Neuronal stem cell (in vitro differentiated cells): ENCODE data around the gene WWTR1.

Experiments used
- DNase-seq: peaks from one replicate; pipeline ENCODE4 v3.0.0-alpha.2; 2013; ENCODE audit warnings: low spot score
- H2AFZ ChIP-seq: one replicate; pipeline ENCODE4 v1.6.1; 2013; ENCODE audit warnings: mild to moderate bottlenecking, low read length, inconsistent platforms
- H2AK5ac ChIP-seq: 2 replicates; pipeline ENCODE4 v1.6.1; 2013; ENCODE audit warnings: low read depth, mild to moderate bottlenecking, inconsistent platforms, low read length, moderate library complexity, mixed read lengths
- H2BK120ac ChIP-seq: 2 replicates; pipeline ENCODE4 v1.6.1; 2013; ENCODE audit warnings: low read depth, mild to moderate bottlenecking, inconsistent platforms, low read length, moderate library complexity, mixed read lengths
- H2BK12ac ChIP-seq: one replicate; pipeline ENCODE4 v1.6.1; 2013; ENCODE audit warnings: low read length, inconsistent platforms
- H2BK15ac ChIP-seq: 2 replicates; pipeline ENCODE4 v1.6.1; 2013; ENCODE audit warnings: mild to moderate bottlenecking, low read length, inconsistent platforms, mixed read lengths
- H2BK5ac ChIP-seq: one replicate; pipeline ENCODE4 v1.6.1; 2013; ENCODE audit warnings: inconsistent platforms, mild to moderate bottlenecking, low read length, moderate library complexity
- H3K14ac ChIP-seq: one replicate; pipeline ENCODE4 v1.6.1; 2013; ENCODE audit warnings: low read length, inconsistent platforms
- H3K18ac ChIP-seq: 2 replicates; pipeline ENCODE4 v1.6.1; 2013; ENCODE audit warnings: low read length, inconsistent platforms
- H3K23ac ChIP-seq: 2 replicates; pipeline ENCODE4 v1.6.1; 2013; ENCODE audit warnings: low read depth, mild to moderate bottlenecking, mixed read lengths, low read length, inconsistent platforms; ENCODE audit not compliant: poor library complexity
- H3K27ac ChIP-seq: replicated peaks from 3 replicates; pipeline ENCODE4 v1.5.1; 2013; ENCODE audit warnings: low read length, inconsistent platforms
- H3K27me3 ChIP-seq, 3 experiments: 2 replicates each; pipeline ENCODE4 v1.6.1; 2013; ENCODE audit warnings: low read length in 3 of 3, mild to moderate bottlenecking in 2 of 3, inconsistent platforms in 1 of 3, low read depth in 1 of 3, mixed read lengths in 1 of 3, moderate library complexity in 1 of 3; ENCODE audit not compliant: control insufficient read depth in 3 of 3, insufficient read depth in 3 of 3
- H3K36me3 ChIP-seq, 2 donors: replicated peaks in 1 of 2; 2 replicates each; pipeline ENCODE4 v1.6.1; 2013; ENCODE audit warnings: low read length in 2 of 2; ENCODE audit not compliant: control insufficient read depth in 2 of 2, insufficient read depth in 2 of 2
- H3K4ac ChIP-seq: 2 replicates; pipeline ENCODE4 v1.6.1; 2013; ENCODE audit warnings: inconsistent platforms, mild to moderate bottlenecking, low read length, moderate library complexity
- H3K4me1 ChIP-seq, 2 donors: 1 replicate in 1 of 2; 2 replicates in 1 of 2; pipeline ENCODE4 v1.6.1; 2013; ENCODE audit warnings: low read length in 2 of 2, low read depth in 1 of 2; ENCODE audit not compliant: control insufficient read depth in 2 of 2, insufficient read depth in 1 of 2
- H3K4me2 ChIP-seq: one replicate; pipeline ENCODE4 v1.6.1; 2013; ENCODE audit warnings: mild to moderate bottlenecking, low read length, inconsistent platforms; ENCODE audit not compliant: insufficient read depth, poor library complexity, severe bottlenecking
- H3K4me3 ChIP-seq, 2 donors: 2 replicates each; pipeline ENCODE4 v1.5.1; 2013; ENCODE audit warnings: low read length in 2 of 2, mild to moderate bottlenecking in 2 of 2, inconsistent platforms in 1 of 2, moderate library complexity in 1 of 2
- H3K79me1 ChIP-seq: one replicate; pipeline ENCODE4 v1.6.1; 2013; ENCODE audit warnings: low read depth, mild to moderate bottlenecking, inconsistent platforms, low read length, moderate library complexity
- H3K9ac ChIP-seq: one replicate; pipeline ENCODE4 v1.6.1; 2013; ENCODE audit warnings: mild to moderate bottlenecking, low read depth, low read length, inconsistent platforms; ENCODE audit not compliant: poor library complexity
- H3K9me3 ChIP-seq, 2 donors: replicated peaks in 1 of 2; 2 replicates each; pipeline versions ENCODE3 to v1.6.1; 2013; ENCODE audit warnings: low read length in 2 of 2, mild to moderate bottlenecking in 2 of 2, inconsistent platforms in 1 of 2, low read depth in 1 of 2, mixed read lengths in 1 of 2, moderate library complexity in 1 of 2; ENCODE audit not compliant: control insufficient read depth in 2 of 2, insufficient read depth in 1 of 2
- H4K8ac ChIP-seq: one replicate; pipeline ENCODE4 v1.6.1; 2013; ENCODE audit warnings: low read depth, mild to moderate bottlenecking, inconsistent platforms, low read length, moderate library complexity
- H4K91ac ChIP-seq: one replicate; pipeline ENCODE4 v1.6.1; 2013; ENCODE audit warnings: low read length, low read depth, mild to moderate bottlenecking, inconsistent platforms; ENCODE audit not compliant: poor library complexity
- WGBS, 2 donors: extraction: QIAGEN DNeasy Blood & Tissue Kit; methylation state at CpG; one replicate each; pipeline ENCODE4 v1.1.7; 2013; ENCODE audit warnings: missing lambda C conversion rate in 2 of 2, mixed read lengths in 1 of 2; ENCODE audit not compliant: insufficient read length in 2 of 2, insufficient replicate concordance in 1 of 2; ENCODE audit errors: extremely low coverage in 2 of 2; 5-methylcytosine and 5-hydroxymethylcytosine counted together

Gene WWTR1

GRCh38 chr3:149538371-149538770 lies 119.5 kb downstream of the WWTR1 start:
- Histone ChIP-seq H2AFZ (no peak overlapping the region), H2BK5ac (no peak overlapping the region), H4K91ac (no peak overlapping the region), H3K23ac (no peak overlapping the region), H3K9ac (no peak overlapping the region), H3K4me3 (no peak overlapping the region), H3K4me2 (no peak overlapping the region), H3K9me3 (no peaks in the 10 kb centered on the region), H3K27ac (no peak overlapping the region), H4K8ac (no peak overlapping the region), H3K18ac (no peak overlapping the region), H2BK120ac (no peak overlapping the region), H3K4me1 (peaks cover 15 to 45% of the 10 kb centered on the region in 2 donors), H3K4ac (no peak overlapping the region), H2BK15ac (no peak overlapping the region), H2AK5ac (no peak overlapping the region), H3K27me3 (no peaks in the 10 kb centered on the region), H3K79me1 (no peaks in the 10 kb centered on the region), H2BK12ac (no peak overlapping the region), H3K36me3 (peaks cover 8 to 20% of the 10 kb centered on the region in 2 donors), H3K14ac (no peak overlapping the region)
- WGBS, 2 donors, result no CpG with 5 or more reads among the region's 1 CpG
- no peak for DNase-seq

GRCh38 chr3:149536429-149536828 lies 121.4 kb downstream of the WWTR1 start:
- peak overlapping the region; percentile 72 for H3K27ac ChIP-seq
- H3K23ac ChIP-seq, result no peak overlapping the region
- H2AFZ ChIP-seq, result no peak overlapping the region
- peaks cover 17 to 54% of the 10 kb centered on the region in 2 donors for H3K4me1 ChIP-seq
- H3K79me1 ChIP-seq, result no peaks in the 10 kb centered on the region
- H2BK12ac ChIP-seq, result no peak overlapping the region
- peaks cover under 1 to 5% of the 10 kb centered on the region in 2 donors for H3K36me3 ChIP-seq
- no peak overlapping the region for H2BK15ac ChIP-seq
- no peak overlapping the region for H3K14ac ChIP-seq
- no peak overlapping the region for H4K91ac ChIP-seq
- no CpG with 5 or more reads among the region's 11 CpGs for WGBS, 2 donors
- H3K4me3 ChIP-seq, result peak overlapping the region in 1 of 2 donors; percentile 10
- no peaks in the 10 kb centered on the region for H3K9me3 ChIP-seq
- peak; percentile 63 for DNase-seq
- no peak overlapping the region for H3K4me2 ChIP-seq
- H2AK5ac ChIP-seq, result no peak overlapping the region
- no peaks in the 10 kb centered on the region for H3K27me3 ChIP-seq
- no peak overlapping the region for H3K9ac ChIP-seq
- H4K8ac ChIP-seq, result no peak overlapping the region
- no peak overlapping the region for H3K4ac ChIP-seq
- no peak overlapping the region for H2BK120ac ChIP-seq
- no peak overlapping the region for H3K18ac ChIP-seq
- no peak overlapping the region for H2BK5ac ChIP-seq

- H3K14ac ChIP-seq, result no peak overlapping the region
- no peak overlapping the region for H2BK12ac ChIP-seq
- H4K91ac ChIP-seq, result no peak overlapping the region
- no peak for DNase-seq
- no peaks in the 10 kb centered on the region for H3K9me3 ChIP-seq
- H2AK5ac ChIP-seq, result no peak overlapping the region
- H4K8ac ChIP-seq, result no peak overlapping the region
- H3K27me3 ChIP-seq, result no peaks in the 10 kb centered on the region
- peaks cover 17 to 54% of the 10 kb centered on the region in 2 donors for H3K4me1 ChIP-seq
- no peak overlapping the region for H2AFZ ChIP-seq
- no peak overlapping the region for H3K4me2 ChIP-seq
- WGBS, 2 donors, result no CpG with 5 or more reads among the region's 8 CpGs
- H2BK120ac ChIP-seq, result no peak overlapping the region
- H3K36me3 ChIP-seq, result no peaks in the 10 kb centered on the region
- no peak overlapping the region for H3K9ac ChIP-seq
- H2BK5ac ChIP-seq, result no peak overlapping the region
- no peak overlapping the region for H3K18ac ChIP-seq
- no peak overlapping the region for H3K23ac ChIP-seq
- no peak overlapping the region for H3K4me3 ChIP-seq
- H3K79me1 ChIP-seq, result no peaks in the 10 kb centered on the region
- H3K4ac ChIP-seq, result no peak overlapping the region
- no peak overlapping the region for H2BK15ac ChIP-seq
- no peak overlapping the region for H3K27ac ChIP-seq
Measured at GRCh38 chr3:149535333-149535685, 122.5 kb downstream of the WWTR1 start.

GRCh38 chr3:149534671-149535332 lies 123.0 kb downstream of the WWTR1 start:
- H3K18ac ChIP-seq, result peak overlapping the region; percentile 16
- H3K4me1 ChIP-seq, result peaks cover 15 to 50% of the 10 kb centered on the region in 2 donors
- no peak overlapping the region for H3K4me2 ChIP-seq
- no peak overlapping the region for H4K91ac ChIP-seq
- H2BK15ac ChIP-seq, result no peak overlapping the region
- no peak overlapping the region for H3K27ac ChIP-seq
- no peak overlapping the region for H3K14ac ChIP-seq
- no peak overlapping the region for H4K8ac ChIP-seq
- H3K4ac ChIP-seq, result no peak overlapping the region
- WGBS, 2 donors, result no CpG with 5 or more reads among the region's 3 CpGs
- no peak overlapping the region for H3K23ac ChIP-seq
- no peak for DNase-seq
- H2BK12ac ChIP-seq, result no peak overlapping the region
- H2BK5ac ChIP-seq, result no peak overlapping the region
- H3K4me3 ChIP-seq, result no peak overlapping the region
- no peaks in the 10 kb centered on the region for H3K27me3 ChIP-seq
- no peak overlapping the region for H2AFZ ChIP-seq
- no peak overlapping the region for H2BK120ac ChIP-seq
- H3K36me3 ChIP-seq, result no peaks in the 10 kb centered on the region
- H3K9me3 ChIP-seq, result no peaks in the 10 kb centered on the region
- H3K9ac ChIP-seq, result no peak overlapping the region
- H3K79me1 ChIP-seq, result no peaks in the 10 kb centered on the region
- no peak overlapping the region for H2AK5ac ChIP-seq
